Activated CD4-positive, alpha-beta T cell treated with anti-CD3 and anti-CD28 coated beads for 4 hours (primary cell): ENCODE data around the gene CBLN3.

Experiments
- DNase-seq, 2 donors: peaks; one replicate each; pipeline ENCODE4 v3.0.0-alpha.2; 2020

Gene CBLN3

GRCh38 chr14:24378981-24379906 lies 50.2 kb downstream of the CBLN3 start:
- DNase-seq = no peak

GRCh38 chr14:24378327-24378726 lies 51.1 kb downstream of the CBLN3 start:
- DNase-seq = no peak

- no peak for DNase-seq
Observed at GRCh38 chr14:24377657-24378056, 51.8 kb downstream of the CBLN3 start.

- DNase-seq = no peak
Observed at GRCh38 chr14:24377126-24377525, 52.3 kb downstream of the CBLN3 start.
